GM10266 (cell line): ENCODE results near the gene FMN1.

ENCODE experiments used
- DNase-seq: peaks from one replicate; pipeline ENCODE4 v3.0.0; 2012; ENCODE audit errors: extremely low spot score
- CTCF ChIP-seq: IDR thresholded peaks from 2 replicates; pipeline ENCODE4 v1.5.1; 2012; ENCODE audit warnings: mild to moderate bottlenecking, low read depth; ENCODE audit not compliant: control insufficient read depth, insufficient read depth; ENCODE audit errors: missing control alignments

Gene FMN1

GRCh38 chr15:32818758-32819447 is 375.6 kb downstream of the FMN1 start:
- DNase-seq = no peak
- no peak for TF ChIP-seq CTCF

- no peak for TF ChIP-seq CTCF
- DNase-seq = no peak
These were observed 376.9 kb downstream of the FMN1 start for GRCh38 chr15:32817577-32817976.

- TF ChIP-seq CTCF = no peak
- DNase-seq = no peak
These were observed 387.2 kb downstream of the FMN1 start for GRCh38 chr15:32807331-32807730.

- DNase-seq = no peak
These were observed 390.9 kb downstream of the FMN1 start for GRCh38 chr15:32803631-32804030.

GRCh38 chr15:32802286-32802936 is 392.1 kb downstream of the FMN1 start:
- no peak for DNase-seq
- TF ChIP-seq CTCF = no peak

More at GRCh38 chr15:32803631-32804030, 390.9 kb downstream of the FMN1 start:
- no peak for TF ChIP-seq CTCF

- TF ChIP-seq CTCF = no peak
- no peak for DNase-seq
These were observed 394.5 kb downstream of the FMN1 start for GRCh38 chr15:32799936-32800535.

- no peak for DNase-seq
- TF ChIP-seq CTCF = no peak
These were observed 397.7 kb downstream of the FMN1 start for GRCh38 chr15:32796856-32797255.
